Neural progenitor cell (in vitro differentiated cells): ENCODE measurements around the gene MAP2K1. TPM values are rescaled to one million over a fixed set of nuclear protein-coding genes. Genes with fewer than 3 reads are reported as not detected.

ENCODE experiments used
- DNase-seq: peaks from one replicate; pipeline ENCODE4 v3.0.0-alpha.2; 2016; ENCODE audit warnings: low spot score
- H2AFZ ChIP-seq: fragments of 200-600 bp; sonication (generic); replicated peaks from 2 replicates; pipeline ENCODE4 v1.6.1; 2016; ENCODE audit warnings: antibody characterized with exemption
- H3F3A ChIP-seq: fragments of 200-600 bp; sonication (generic); 2 replicates; pipeline ENCODE4 v1.6.1; 2016; ENCODE audit warnings: antibody characterized with exemption, low read depth
- H3K27ac ChIP-seq: fragments of 200-600 bp; sonication (generic); 2 replicates; pipeline ENCODE4 v1.5.1; 2016; ENCODE audit warnings: mild to moderate bottlenecking
- H3K27me3 ChIP-seq: fragments of 200-600 bp; sonication (generic); 2 replicates; pipeline ENCODE4 v1.6.1; 2016; ENCODE audit warnings: mild to moderate bottlenecking, moderate library complexity
- H3K36me3 ChIP-seq: fragments of 200-600 bp; sonication (generic); 2 replicates; pipeline ENCODE4 v1.5.1; 2016
- H3K4me1 ChIP-seq: fragments of 200-600 bp; sonication (generic); 2 replicates; pipeline ENCODE4 v1.6.1; 2016; ENCODE audit warnings: mixed run types
- H3K4me2 ChIP-seq: fragments of 200-600 bp; sonication (generic); 2 replicates; pipeline ENCODE4 v1.6.1; 2016
- H3K4me3 ChIP-seq: fragments of 200-600 bp; sonication (generic); 2 replicates; pipeline ENCODE4 v1.5.1; 2016
- H3K79me2 ChIP-seq: fragments of 200-600 bp; sonication (generic); 2 replicates; pipeline ENCODE4 v1.6.1; 2016; ENCODE audit warnings: low read depth
- H3K9ac ChIP-seq: fragments of 200-600 bp; sonication (generic); 2 replicates; pipeline ENCODE4 v1.6.1; 2016
- H3K9me3 ChIP-seq: fragments of 200-600 bp; sonication (generic); 2 replicates; pipeline ENCODE4 v1.5.1; 2016; ENCODE audit warnings: low read depth
- H4K20me1 ChIP-seq: fragments of 200-600 bp; sonication (generic); 2 replicates; pipeline ENCODE4 v1.6.1; 2016; ENCODE audit warnings: low read depth
- H3K27ac Mint-ChIP-seq: 3 replicates; pipeline ENCODE4 v1.8.0; 2021; ENCODE audit warnings: mixed read lengths
- H3K27me3 Mint-ChIP-seq: 2 replicates; pipeline ENCODE4 v1.8.0; 2022; ENCODE audit warnings: low read depth, mild to moderate bottlenecking, inconsistent platforms, moderate library complexity, mixed read lengths; ENCODE audit not compliant: insufficient read depth
- H3K36me3 Mint-ChIP-seq: 3 replicates; pipeline ENCODE4 v1.8.0; 2021; ENCODE audit warnings: mixed read lengths
- H3K4me1 Mint-ChIP-seq: 3 replicates; pipeline ENCODE4 v1.8.0; 2021; ENCODE audit warnings: mixed read lengths
- H3K4me3 Mint-ChIP-seq: 3 replicates; pipeline ENCODE4 v1.8.0; 2021; ENCODE audit warnings: mild to moderate bottlenecking, moderate library complexity, mixed read lengths
- H3K9me3 Mint-ChIP-seq: 3 replicates; pipeline ENCODE4 v1.8.0; 2020; ENCODE audit warnings: mixed read lengths
- EZH2 ChIP-seq: fragments of 200-600 bp; sonication (generic); IDR thresholded peaks from 2 replicates; pipeline ENCODE4 v1.6.1; 2017; ENCODE audit warnings: antibody characterized with exemption, mild to moderate bottlenecking, moderate library complexity
- EZH2phosphoT487 ChIP-seq: fragments of 200-600 bp; sonication (generic); IDR thresholded peaks from 2 replicates; pipeline ENCODE4 v1.6.1; 2017; ENCODE audit warnings: antibody characterized with exemption
- total RNA-seq: library from RNA; depleted of rRNA; stranded (reverse); fragments of >200 nt; gene quantifications from 2 replicates; pipeline ENCODE4 v1.2.3, GENCODE V29; 2015; ENCODE audit warnings: low replicate concordance
- TF ChIP-seq, protein P1 (sequence below): fragments of 200-600 bp; sonication (generic); IDR thresholded peaks from 2 replicates; pipeline ENCODE4 v1.5.1; 2017; ENCODE audit warnings: antibody characterized with exemption, mild to moderate bottlenecking

The MAP2K1 gene
- total RNA-seq, 1 donor from 2014 or later: 55.2 TPM

GRCh38 chr15:66399276-66399675 is 12.6 kb downstream of the MAP2K1 start:
- Mint-ChIP-seq H3K4me3 (no peak overlapping the region), H3K27me3 (no peaks in the 10 kb centered on the region), H3K9me3 (no peaks in the 10 kb centered on the region), H3K36me3 (peaks cover 21% of the 10 kb centered on the region), H3K27ac (no peak overlapping the region), H3K4me1 (peaks cover 4% of the 10 kb centered on the region)
- peaks cover 58% of the 10 kb centered on the region for H4K20me1 ChIP-seq
- no peak overlapping the region for H3K4me2 ChIP-seq
- H3K9ac ChIP-seq: no peak overlapping the region
- H2AFZ ChIP-seq: no peak overlapping the region
- no peak overlapping the region for H3K27ac ChIP-seq
- peaks cover 7% of the 10 kb centered on the region for H3F3A ChIP-seq
- H3K79me2 ChIP-seq: peaks cover 97% of the 10 kb centered on the region
- no peaks in the 10 kb centered on the region for H3K9me3 ChIP-seq
- TF ChIP-seq, protein P1, sequence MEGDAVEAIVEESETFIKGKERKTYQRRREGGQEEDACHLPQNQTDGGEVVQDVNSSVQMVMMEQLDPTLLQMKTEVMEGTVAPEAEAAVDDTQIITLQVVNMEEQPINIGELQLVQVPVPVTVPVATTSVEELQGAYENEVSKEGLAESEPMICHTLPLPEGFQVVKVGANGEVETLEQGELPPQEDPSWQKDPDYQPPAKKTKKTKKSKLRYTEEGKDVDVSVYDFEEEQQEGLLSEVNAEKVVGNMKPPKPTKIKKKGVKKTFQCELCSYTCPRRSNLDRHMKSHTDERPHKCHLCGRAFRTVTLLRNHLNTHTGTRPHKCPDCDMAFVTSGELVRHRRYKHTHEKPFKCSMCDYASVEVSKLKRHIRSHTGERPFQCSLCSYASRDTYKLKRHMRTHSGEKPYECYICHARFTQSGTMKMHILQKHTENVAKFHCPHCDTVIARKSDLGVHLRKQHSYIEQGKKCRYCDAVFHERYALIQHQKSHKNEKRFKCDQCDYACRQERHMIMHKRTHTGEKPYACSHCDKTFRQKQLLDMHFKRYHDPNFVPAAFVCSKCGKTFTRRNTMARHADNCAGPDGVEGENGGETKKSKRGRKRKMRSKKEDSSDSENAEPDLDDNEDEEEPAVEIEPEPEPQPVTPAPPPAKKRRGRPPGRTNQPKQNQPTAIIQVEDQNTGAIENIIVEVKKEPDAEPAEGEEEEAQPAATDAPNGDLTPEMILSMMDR: no peak
- no peak for TF ChIP-seq EZH2phosphoT487
- H3K27me3 ChIP-seq: no peaks in the 10 kb centered on the region
- DNase-seq: no peak
- H3K36me3 ChIP-seq: no peaks in the 10 kb centered on the region
- H3K4me1 ChIP-seq: peaks cover 30% of the 10 kb centered on the region
- no peak overlapping the region for H3K4me3 ChIP-seq

GRCh38 chr15:66400351-66400774 is 13.7 kb downstream of the MAP2K1 start:
- Histone ChIP-seq H3K4me2 (no peak overlapping the region), H4K20me1 (peaks cover 63% of the 10 kb centered on the region), H3K36me3 (no peaks in the 10 kb centered on the region), H3K27ac (peak overlapping the region; percentile 32), H3F3A (peaks cover 7% of the 10 kb centered on the region), H3K9me3 (no peaks in the 10 kb centered on the region), H2AFZ (no peak overlapping the region), H3K4me1 (peaks cover 40% of the 10 kb centered on the region), H3K79me2 (peaks cover 97% of the 10 kb centered on the region), H3K27me3 (no peaks in the 10 kb centered on the region), H3K9ac (no peak overlapping the region), H3K4me3 (no peak overlapping the region)
- Mint-ChIP-seq H3K36me3 (peaks cover 19% of the 10 kb centered on the region), H3K4me3 (no peak overlapping the region), H3K4me1 (peaks cover 11% of the 10 kb centered on the region), H3K27me3 (no peaks in the 10 kb centered on the region), H3K9me3 (no peaks in the 10 kb centered on the region), H3K27ac (no peak overlapping the region)
- no peak for DNase-seq
- TF ChIP-seq EZH2phosphoT487 (no peak), EZH2 (no peak)
- TF ChIP-seq, protein P1: no peak

GRCh38 chr15:66401130-66402021 is 14.7 kb downstream of the MAP2K1 start:
- no peaks in the 10 kb centered on the region for H3K27me3 Mint-ChIP-seq
- no peak overlapping the region for H3K4me3 ChIP-seq
- peaks cover 40% of the 10 kb centered on the region for H3K4me1 ChIP-seq
- peak overlapping the region; percentile 56 for H3K27ac ChIP-seq
- H3F3A ChIP-seq: peaks cover 7% of the 10 kb centered on the region
- H3K9ac ChIP-seq: no peak overlapping the region
- no peaks in the 10 kb centered on the region for H3K9me3 ChIP-seq
- H3K4me1 Mint-ChIP-seq: peaks cover 20% of the 10 kb centered on the region
- H3K4me3 Mint-ChIP-seq: no peak overlapping the region
- peak; percentile 58 for DNase-seq
- peak overlapping the region; percentile 50 for H3K4me2 ChIP-seq
- H3K36me3 Mint-ChIP-seq: peaks cover 17% of the 10 kb centered on the region
- no peaks in the 10 kb centered on the region for H3K36me3 ChIP-seq
- no peaks in the 10 kb centered on the region for H3K27me3 ChIP-seq
- no peak overlapping the region for H3K27ac Mint-ChIP-seq
- peaks cover 97% of the 10 kb centered on the region for H3K79me2 ChIP-seq
- H2AFZ ChIP-seq: no peak overlapping the region
- H4K20me1 ChIP-seq: peaks cover 67% of the 10 kb centered on the region
- TF ChIP-seq EZH2 (no peak), EZH2phosphoT487 (no peak)
- TF ChIP-seq, protein P1: peak; percentile 24
- no peaks in the 10 kb centered on the region for H3K9me3 Mint-ChIP-seq
